HL-60 (cell line): ENCODE measurements around the gene ARF3.

Source experiments
- CTCF ChIP-seq: IDR thresholded peaks from one replicate; pipeline ENCODE4 v1.5.1; 2011; ENCODE audit warnings: low read length, control low read depth, inconsistent platforms; ENCODE audit not compliant: insufficient read depth
- GABPA ChIP-seq: IDR thresholded peaks from 2 replicates; pipeline ENCODE4 v1.6.1; 2012; ENCODE audit warnings: low read depth

GRCh38 chr12:48930475-48930874, 26.8 kb downstream of the ARF3 start:
- TF ChIP-seq CTCF (no peak), GABPA (no peak)
